Measurements from ENCODE around the gene SETD1A.

SETD1A gene

GRCh38 chr16:30957456-30958174, at the start of gene SETD1A:
Gene SETD1A (plus strand): TSS chr16:30957754. CDS start chr16:30958732, 978 bp downstream.
- DNase-seq: peak; percentile 91

DNA sequence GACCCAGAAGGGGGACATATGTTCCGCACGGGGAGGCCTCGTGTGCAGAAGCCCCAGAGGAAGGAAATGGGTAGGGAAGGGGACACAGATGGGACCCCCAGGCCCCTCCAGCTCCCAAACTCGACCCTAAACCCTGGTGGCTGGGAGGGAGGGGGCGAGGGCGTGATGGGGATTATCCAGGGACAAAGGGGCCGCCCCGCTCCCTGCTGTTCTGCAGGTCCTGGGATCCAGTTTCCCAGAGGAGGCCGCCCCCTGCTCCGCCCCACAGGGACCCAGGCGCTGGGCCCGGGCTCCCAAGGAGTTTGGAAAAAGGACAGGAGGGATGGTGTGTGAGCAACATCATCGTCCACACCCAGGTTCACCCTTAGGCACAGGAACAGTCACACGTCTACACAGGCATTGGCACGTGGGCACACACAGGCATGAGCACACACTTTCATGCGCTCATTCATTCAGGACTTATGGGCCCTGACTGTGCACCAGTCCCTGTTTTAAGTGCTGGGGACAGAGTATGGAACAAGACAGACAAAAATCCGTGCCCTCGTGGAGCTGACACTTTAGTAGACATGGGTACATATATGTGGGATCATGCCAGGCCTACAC, 47.0 kb upstream of the SETD1A start:
- DNase-seq: no peak

DNA sequence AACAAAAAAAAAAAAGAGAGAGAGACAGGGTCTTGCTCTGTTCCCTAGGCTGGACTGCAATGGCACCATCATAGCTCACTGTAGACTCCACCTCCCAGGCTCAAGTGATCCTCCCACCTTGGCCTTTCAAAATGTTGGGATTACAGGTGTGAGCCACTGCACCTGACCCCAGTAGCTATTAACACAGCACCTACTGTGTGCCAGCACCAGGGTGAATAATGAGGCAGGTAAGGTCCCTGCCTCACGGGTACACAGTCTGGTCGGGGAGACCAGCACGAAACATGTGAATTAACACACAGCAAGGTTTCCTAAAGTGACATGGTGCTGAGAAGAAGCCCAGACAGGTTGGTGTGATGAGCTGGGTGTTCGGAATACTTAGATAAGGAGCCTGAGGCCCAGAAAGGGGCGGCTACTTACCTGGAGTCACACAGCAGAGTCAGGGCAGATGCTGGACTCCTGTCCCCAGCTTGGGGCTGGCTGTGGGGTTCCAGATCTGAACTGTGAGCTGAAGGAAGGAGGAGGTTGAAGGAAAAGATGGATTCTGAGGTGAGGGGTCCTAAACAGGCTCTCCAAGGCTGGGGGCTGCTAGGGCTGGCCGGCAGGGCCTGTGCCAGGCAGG, 44.7 kb upstream of the SETD1A start:
- no peak for DNase-seq

- DNase-seq: no peak
These were observed 42.7 kb upstream of the SETD1A start for GRCh38 chr16:30914830-30915229.

DNA sequence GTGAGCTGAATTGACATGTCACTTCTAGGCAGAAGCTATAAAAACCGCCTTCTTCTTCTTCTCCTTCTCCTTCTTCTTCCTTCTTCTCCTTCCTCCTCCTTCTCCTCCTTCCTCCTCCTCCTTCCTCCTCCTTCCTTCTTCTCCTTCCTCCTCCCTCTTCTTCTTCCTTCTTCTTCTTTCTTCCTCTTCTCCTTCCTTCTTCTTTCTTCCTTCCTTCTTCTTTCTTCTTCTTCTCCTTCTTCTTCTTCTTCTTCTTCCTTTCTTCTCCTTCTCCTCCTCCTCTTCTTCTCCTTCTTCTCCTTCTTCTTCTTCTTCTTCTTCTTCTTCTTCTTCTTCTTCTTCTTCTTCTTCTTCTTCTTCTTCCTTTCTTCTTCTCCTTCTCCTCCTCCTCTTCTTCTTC, 38.9 kb upstream of the SETD1A start:
- DNase-seq: no peak

- DNase-seq: no peak
These were observed 36.7 kb upstream of the SETD1A start for GRCh38 chr16:30920891-30921290.

- DNase-seq: no peak
These were observed 36.2 kb upstream of the SETD1A start for GRCh38 chr16:30921459-30921747.

- peak; percentile 51 for DNase-seq
These were observed 35.7 kb upstream of the SETD1A start for GRCh38 chr16:30921748-30922419.

DNA sequence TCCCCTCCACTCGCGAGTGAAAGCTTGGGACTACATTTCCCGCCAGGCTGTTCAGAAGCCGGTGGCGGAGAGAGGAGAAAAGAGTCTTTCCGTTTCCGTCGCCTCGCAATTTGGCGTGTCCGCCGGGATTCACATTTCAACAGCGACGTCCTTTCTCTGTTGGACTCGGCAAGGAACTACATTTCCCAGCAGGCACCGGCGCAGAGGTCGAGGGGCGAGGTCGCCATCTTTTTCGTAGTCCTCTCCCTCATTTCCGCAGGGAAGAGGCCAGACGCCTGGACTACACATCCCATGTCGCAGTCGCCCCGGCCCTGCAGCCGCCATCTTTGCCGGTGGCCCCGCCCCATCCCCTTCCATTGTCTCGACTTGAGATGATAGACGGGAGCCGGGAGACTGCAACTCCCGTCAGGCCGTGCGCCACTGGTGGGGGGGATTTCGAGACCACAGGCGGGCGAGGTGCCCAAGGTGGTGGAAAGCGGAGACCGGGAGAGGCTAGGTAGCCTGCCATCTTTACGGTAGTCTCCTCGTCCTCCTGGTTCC, 35.1 kb upstream of the SETD1A start:
- peak; percentile 76 for DNase-seq

DNA sequence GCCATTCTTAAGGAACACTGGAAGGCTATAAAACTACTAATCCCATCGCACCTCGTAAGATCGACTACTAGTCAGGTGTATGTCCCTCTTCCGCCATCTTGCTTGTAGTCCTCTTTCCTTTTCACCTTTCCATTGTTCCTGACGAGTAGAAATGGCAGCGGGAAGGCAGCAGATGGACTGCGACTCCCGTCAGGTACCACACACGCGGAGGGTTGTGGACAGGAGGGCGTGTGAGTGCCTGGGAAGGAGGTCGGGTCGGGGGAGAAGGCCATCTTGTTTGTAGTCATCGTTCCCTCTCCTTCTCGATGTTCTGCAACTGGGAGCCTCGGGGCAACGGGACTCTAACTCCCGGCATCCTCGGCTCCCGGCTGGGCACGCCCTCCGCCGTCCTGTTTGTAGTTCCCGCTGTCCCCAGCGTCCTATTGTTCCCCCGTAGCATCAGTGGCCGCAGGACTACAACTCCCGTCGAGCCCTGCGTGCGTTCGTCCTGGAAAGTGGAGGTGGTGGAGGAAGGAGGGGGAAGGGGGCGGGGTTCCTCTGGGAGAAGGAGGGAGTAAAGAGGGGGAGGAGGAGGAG, 34.5 kb upstream of the SETD1A start:
- peak; percentile 84 for DNase-seq

- no peak for DNase-seq
These were observed 33.9 kb upstream of the SETD1A start, which contains the start of gene FBXL19 for GRCh38 chr16:30923554-30924075. Gene FBXL19 (plus strand): TSS chr16:30923572. CDS start chr16:30925755, 2,183 bp downstream.

DNA sequence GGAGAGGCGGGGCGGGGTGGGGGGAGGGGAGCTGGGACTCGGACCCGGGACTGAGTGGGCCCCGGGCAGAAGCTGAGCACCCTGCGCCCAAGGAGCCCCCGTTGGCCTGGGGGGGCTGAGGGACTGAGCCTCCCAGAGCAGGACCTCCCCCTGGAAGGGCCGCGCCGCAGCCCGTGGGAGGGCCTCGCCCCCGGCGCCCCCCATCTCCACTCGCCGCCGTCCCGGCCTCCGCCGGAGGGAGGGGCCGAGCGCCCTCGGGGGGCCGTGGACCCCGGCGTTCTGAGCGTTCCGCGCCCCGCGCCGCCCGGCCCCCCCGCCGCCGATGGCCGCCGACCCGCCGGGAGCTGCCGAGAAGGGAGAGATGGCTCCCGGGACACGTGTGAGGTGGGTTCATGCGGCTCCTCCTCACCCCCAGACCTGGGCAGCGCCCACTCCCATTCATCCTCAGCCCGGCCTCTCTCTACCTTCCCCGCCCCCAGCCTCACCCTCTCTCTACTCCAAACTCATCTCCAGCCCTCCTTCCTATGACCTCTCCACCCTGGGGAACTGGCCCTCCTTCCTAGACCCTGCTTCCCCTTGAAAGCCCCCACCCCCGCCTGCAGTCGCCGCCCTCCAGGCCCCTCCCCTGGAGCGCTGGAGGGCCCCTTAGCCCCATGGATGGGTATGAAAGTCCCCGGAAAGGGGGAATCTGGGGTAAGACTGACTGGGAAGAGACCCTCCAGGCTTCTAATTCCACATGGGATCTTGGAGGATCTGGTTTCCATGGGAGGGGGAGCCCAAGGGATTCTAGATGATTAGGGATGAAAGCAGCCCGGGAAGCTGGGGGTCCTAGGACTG, 33.3 kb upstream of the SETD1A start:
- peak; percentile 35 for DNase-seq

DNA sequence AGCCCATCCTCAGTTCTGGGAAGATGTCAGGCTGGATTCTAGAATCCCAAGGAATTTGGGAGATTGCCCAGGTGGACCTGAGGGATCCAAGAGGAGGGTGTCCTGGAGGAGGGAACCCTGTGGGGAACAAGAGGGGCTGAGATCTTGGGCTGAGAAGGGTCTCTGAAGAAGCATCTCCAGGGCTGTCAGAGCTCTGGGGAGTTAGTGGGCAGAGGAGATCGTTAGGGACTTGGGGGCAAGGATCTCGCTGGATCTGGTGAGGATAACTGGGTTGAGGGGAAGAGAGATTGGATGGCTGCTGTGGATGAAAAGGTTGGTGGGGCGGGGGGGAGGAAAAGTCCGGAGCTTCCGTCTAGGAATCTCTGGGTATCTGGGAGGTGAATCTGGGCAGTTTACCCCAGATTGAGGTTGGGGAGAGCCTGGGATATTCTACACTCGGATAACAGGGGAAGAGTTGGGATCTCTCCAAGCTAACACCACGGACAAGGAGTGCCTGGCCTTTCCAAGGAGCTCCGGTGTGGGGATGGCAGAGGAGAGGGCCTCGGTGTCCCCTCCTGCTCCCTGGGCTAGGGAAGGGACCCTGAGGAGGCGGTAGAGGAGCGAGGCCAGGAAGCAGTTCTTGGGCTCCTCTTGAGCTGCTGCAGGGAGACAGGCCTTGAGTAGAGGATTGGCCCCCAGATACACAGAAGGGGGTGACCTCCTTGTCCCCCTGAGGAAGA, 32.5 kb upstream of the SETD1A start:
- DNase-seq: no peak

GRCh38 chr16:30925632-30925987, 31.9 kb upstream of the SETD1A start:
- DNase-seq: no peak

- no peak for DNase-seq
These were observed 31.4 kb upstream of the SETD1A start for GRCh38 chr16:30925995-30926811.

GRCh38 chr16:30926937-30927788, 30.4 kb upstream of the SETD1A start:
- no peak for DNase-seq

DNA sequence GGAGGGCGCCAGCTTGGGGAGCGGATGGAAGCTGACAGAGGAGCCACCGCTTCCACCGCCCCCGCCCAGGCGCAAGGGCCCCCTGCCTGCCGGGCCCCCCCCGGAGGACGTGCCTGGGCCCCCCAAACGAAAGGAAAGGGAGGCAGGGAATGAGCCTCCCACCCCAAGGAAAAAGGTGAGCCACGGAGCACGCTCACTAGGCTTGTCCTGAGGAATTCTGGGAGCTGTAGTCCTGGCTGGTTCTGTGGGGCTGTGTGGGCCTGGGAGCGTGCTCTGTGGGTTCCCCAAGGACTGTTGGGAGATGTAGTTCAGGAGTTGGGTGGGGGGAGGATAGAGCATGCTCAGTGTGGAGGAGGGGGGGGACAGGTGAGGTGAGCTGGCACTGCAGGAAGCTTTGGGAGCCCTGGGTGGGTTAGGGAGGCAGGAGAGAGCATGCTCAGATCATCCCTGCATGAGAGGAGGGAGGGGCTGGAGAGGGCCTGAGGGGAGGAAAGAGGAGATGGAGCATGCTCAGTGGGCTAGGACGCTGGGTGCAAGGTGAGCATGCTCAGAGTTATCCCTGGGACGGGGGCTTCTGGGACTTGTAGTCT, 29.7 kb upstream of the SETD1A start:
- peak; percentile 90 for DNase-seq

DNA sequence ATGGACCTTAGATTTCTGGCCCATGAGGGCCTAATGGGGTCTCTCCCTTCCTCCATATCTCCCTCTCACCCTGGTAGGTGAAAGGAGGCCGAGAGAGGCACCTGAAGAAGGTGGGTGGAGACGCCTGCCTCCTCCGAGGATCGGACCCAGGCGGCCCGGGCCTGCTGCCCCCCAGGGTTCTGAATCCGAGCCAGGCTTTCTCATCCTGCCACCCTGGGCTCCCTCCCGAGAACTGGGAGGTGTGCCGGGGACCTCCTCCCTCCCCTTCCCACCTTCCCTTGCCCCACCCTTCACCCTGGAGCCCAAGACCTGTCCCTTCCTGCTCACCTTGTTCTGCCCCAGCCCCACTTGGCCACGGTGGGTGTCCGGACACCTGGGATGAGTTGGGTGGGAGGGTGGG, 29.2 kb upstream of the SETD1A start:
- no peak for DNase-seq

- no peak for DNase-seq
These were observed 28.4 kb upstream of the SETD1A start for GRCh38 chr16:30929167-30929566.
